LNCaP clone FGC (cell line): ENCODE measurements around the gene WBP1.

ENCODE experiments used
- DNase-seq: peaks from one replicate; pipeline ENCODE4 v3.0.0-alpha.2; 2011; ENCODE audit warnings: low read depth
- H3K4me3 ChIP-seq: 2 replicates; pipeline ENCODE4 v1.5.1; 2011; ENCODE audit warnings: mild to moderate bottlenecking, low read depth, low read length, control low read depth
- TF ChIP-seq, protein P1 (sequence below): IDR thresholded peaks from 2 replicates; pipeline ENCODE4 v1.5.1; 2012; ENCODE audit warnings: mild to moderate bottlenecking; ENCODE audit not compliant: control insufficient read depth, insufficient read depth; ENCODE audit errors: extremely low read depth

WBP1 gene

DNA sequence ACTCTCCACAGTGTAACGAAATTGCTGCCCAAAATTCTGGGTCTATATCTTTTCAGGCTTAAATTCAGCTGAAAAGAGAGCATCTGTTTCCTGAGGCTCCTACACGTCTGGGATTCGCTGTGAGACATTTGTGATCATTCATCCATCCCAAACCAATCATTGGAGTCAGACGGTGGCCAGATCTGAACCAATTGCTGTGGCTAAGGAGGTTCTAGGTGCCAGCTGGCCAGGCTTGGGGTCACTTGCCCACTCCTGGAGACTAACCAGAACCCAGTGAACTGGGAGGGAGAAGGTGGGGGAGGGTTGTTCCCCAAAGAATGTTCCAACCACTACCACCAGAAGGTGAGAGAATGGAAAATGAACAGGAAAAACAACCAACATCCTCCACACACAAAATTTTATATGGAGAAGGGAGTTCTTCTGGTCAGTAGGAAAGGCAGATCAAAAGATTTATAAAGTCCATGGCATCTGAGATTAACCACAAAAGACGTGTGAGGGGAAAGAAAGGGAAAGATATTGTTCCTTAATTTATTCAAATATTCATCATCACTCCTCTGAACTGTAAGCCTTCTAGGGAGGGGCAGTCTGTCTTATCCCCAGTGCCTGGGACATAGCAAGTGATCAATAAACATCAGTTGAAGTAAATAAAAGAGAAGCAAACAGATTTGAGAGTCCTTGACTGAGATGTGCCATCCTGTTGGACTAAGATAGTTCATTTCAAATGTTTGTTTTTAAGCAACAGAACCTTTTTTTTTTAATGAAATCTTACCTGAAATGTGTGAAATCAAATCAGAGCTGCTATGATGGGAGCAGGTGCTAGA lies 13.5 kb upstream of the WBP1 start:
- no peak overlapping the region for H3K4me3 ChIP-seq
- no peak for DNase-seq
- TF ChIP-seq, protein P1, sequence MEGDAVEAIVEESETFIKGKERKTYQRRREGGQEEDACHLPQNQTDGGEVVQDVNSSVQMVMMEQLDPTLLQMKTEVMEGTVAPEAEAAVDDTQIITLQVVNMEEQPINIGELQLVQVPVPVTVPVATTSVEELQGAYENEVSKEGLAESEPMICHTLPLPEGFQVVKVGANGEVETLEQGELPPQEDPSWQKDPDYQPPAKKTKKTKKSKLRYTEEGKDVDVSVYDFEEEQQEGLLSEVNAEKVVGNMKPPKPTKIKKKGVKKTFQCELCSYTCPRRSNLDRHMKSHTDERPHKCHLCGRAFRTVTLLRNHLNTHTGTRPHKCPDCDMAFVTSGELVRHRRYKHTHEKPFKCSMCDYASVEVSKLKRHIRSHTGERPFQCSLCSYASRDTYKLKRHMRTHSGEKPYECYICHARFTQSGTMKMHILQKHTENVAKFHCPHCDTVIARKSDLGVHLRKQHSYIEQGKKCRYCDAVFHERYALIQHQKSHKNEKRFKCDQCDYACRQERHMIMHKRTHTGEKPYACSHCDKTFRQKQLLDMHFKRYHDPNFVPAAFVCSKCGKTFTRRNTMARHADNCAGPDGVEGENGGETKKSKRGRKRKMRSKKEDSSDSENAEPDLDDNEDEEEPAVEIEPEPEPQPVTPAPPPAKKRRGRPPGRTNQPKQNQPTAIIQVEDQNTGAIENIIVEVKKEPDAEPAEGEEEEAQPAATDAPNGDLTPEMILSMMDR = no peak

DNA sequence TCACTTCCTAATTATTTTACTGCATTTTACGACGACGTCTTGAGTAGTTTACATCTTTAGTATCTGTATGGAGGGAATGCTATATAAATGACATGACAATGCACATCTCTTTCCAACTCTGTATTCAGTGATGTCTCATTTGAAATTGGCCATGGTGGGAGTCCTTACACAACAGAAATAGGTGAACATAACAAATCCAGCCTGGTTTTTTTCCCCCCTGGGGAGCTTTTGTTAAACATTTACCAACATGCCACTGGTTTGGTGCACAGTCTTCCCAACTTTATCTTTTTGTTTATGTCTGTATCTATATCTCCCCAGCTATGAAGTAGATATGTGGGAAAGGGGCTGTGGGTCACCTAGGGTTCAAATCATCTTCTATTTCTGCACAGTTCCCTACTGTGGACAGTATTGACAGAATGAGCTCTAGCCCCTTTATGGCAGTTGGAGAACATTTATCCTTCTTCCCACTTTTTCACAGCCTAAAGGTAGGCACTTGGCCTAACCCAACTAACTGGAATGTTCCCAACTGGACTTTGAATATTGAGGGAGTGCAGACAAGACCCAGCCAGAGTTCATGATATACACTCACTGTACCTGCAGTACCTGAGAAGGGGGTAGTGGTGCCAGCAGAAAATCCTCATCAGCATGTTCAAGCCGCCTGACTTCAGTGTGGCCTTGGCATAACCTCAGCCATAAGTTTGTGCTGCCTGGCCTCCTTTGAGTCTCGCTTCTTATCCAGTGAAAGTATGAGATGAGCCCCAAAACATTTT lies 10.8 kb upstream of the WBP1 start:
- DNase-seq = no peak
- TF ChIP-seq, protein P1 = no peak
- no peak overlapping the region for H3K4me3 ChIP-seq

DNA sequence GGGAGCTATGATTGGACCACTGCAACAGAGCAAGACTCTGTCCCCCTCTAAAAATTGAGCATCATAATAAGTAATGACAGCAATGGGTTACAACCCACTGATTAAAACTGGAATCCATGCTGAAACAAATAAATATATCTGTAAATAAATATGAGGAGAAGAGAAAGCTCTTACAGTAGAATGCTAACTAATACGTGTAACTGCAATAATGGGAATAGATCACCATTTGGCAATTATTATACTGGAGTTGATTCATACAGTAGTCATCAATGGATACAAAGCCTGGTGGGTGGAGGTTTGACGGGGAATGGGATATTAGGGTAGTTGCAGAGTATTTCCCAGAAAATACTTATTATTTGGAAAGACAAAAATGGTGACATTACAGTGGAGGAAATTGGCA lies 9.5 kb upstream of the WBP1 start:
- DNase-seq = no peak
- TF ChIP-seq, protein P1 = no peak

DNA sequence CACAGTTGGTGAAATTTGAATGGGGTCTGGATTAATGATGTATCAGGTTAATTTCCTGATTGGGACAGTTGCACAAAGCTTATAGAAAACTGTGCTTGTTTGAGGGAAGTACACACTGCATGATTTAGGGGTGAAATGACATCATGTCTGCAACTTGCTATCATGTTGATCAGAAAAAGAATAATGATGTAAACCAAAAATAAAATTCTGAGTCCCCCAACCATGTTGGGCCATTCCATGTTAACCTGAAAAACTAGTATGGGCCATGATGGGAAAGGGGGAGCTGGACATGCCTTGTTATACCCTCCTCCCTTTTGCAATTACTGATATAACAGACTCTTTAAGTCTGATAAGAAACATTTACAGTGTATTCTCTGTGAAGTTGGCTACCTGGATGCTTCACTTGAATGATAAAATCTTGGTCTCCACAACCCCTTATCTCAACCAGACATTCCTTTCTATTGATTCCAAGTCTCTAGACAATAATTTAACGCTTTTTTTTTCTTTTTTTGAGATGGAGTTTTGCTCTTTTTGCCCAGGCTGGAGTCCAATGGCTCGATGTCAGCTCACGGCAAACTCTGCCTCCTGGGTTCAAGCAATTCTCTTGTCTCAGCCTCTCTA lies 7.6 kb upstream of the WBP1 start:
- TF ChIP-seq, protein P1 = no peak
- no peak for DNase-seq

More for the DNA sequence above, 9.5 kb upstream of the WBP1 start:
- H3K4me3 ChIP-seq = no peak overlapping the region

DNA sequence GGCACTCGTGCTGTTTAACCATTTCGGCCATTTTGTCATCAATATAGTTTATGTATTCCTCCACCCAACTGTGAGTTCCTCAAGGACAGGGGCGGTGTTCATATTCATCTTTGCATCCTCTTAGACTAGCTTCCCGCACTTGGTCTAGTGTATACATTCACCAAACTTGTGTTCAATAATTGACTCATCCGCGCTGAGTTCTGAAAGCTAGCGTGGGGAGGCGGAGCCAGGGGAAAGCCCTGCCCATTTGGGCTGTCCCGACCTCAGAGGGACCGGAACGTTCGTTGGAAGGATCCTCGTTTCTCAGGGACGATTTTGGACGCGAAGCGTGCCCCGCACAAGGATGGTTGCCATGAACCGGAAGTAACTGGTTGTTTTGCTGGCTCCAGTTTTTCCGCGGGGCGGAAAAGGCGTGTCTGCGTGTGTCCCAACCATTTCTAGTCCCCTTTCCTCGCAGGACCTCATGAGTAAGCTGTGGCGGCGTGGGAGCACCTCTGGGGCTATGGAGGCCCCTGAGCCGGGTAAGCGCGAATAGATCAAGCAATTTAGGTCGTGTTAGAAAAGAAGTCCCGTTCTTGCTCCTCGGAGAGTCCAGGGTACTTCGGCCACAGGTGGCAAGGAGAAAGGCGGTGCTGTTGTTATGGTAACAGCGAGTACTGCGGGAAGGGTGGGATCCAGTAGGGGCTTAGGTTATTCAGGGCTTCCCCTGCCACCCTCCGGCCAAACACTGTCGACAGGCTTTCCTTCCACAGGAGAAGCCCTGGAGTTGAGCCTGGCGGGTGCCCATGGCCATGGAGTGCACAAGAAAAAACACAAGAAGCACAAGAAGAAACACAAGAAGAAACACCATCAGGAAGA lies 3.4 kb upstream of the WBP1 start, which contains the start of gene INO80B:
Gene INO80B (plus strand): TSS at position 434 of the 858 bp plus-strand sequence. CDS start 30 bp downstream, at position 464.
- TF ChIP-seq, protein P1 = no peak
- peak; percentile 86 for DNase-seq
- H3K4me3 ChIP-seq = peak within 1 kb of the TSS; percentile 77

More for the DNA sequence above, 7.6 kb upstream of the WBP1 start:
- no peak overlapping the region for H3K4me3 ChIP-seq

DNA sequence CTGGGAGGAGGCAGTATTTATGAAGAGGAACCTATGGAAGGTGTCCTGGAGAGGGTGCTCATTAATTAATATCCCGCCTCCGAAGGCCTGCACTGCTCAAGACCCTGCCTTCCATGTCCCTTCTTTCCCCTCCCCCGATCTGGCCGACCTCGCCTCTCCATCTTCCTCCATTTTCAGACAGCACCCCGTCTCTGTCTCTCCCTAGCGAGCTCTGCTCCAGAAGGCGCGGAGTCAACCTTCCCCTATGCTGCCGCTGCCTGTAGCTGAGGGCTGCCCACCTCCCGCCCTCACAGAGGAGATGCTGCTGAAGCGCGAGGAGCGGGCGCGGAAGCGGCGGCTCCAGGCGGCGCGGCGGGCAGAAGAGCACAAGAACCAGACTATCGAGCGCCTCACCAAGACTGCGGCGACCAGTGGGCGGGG lies 1.1 kb upstream of the WBP1 start:
- no peak for DNase-seq
- TF ChIP-seq, protein P1 = no peak
- peak overlapping the region; percentile 88 for H3K4me3 ChIP-seq
